Right atrium auricular region (tissue), 2 donors: Measurements from ENCODE around the gene CNPPD1. TPM values are rescaled to one million over a fixed set of nuclear protein-coding genes. Genes with fewer than 3 reads are reported as not detected.

Experiments used
- DNase-seq: peaks from one replicate; pipeline ENCODE4 v3.0.0-alpha.2; 2019; ENCODE audit warnings: low spot score
- H3K27ac ChIP-seq, 2 donors: fragments of 200-600 bp; sonication (generic); 1 replicate in 1 of 2; 2 replicates in 1 of 2; pipeline ENCODE4 v1.5.1; 2016 to 2019
- H3K27me3 ChIP-seq, 2 donors: fragments of 200-600 bp; sonication (generic); one replicate each; pipeline versions ENCODE4 v1.5.1 to v1.6.0; 2017 to 2019
- H3K36me3 ChIP-seq: fragments of 200-600 bp; sonication (generic); one replicate; pipeline ENCODE4 v1.5.1; 2016
- H3K4me1 ChIP-seq, 2 donors: fragments of 200-600 bp; sonication (generic); one replicate each; pipeline versions ENCODE4 v1.5.1 to v1.6.0; 2017 to 2019
- H3K4me3 ChIP-seq, 2 donors: fragments of 200-600 bp; sonication (generic); 1 replicate in 1 of 2; 2 replicates in 1 of 2; pipeline ENCODE4 v1.5.1; 2017 to 2019; ENCODE audit warnings: mild to moderate bottlenecking in 1 of 2, moderate library complexity in 1 of 2
- H3K9me3 ChIP-seq, 2 donors: fragments of 200-600 bp; sonication (generic); one replicate each; pipeline ENCODE4 v1.5.1; 2019
- total RNA-seq, 2 donors: library from RNA; depleted of rRNA; stranded (reverse); fragments of >200 nt; gene quantifications; one replicate each; pipeline ENCODE4 v1.1.0, GENCODE V29; 2016
- TF ChIP-seq, protein P1 (sequence below), 2 donors: fragments of 200-600 bp; sonication (generic); IDR thresholded peaks; one replicate each; pipeline ENCODE4 v1.5.1; 2019; ENCODE audit warnings: antibody characterized with exemption in 2 of 2

CNPPD1 gene
- total RNA-seq, 2 donors from 2014 or later, result 32.4 to 42.3 TPM

DNA sequence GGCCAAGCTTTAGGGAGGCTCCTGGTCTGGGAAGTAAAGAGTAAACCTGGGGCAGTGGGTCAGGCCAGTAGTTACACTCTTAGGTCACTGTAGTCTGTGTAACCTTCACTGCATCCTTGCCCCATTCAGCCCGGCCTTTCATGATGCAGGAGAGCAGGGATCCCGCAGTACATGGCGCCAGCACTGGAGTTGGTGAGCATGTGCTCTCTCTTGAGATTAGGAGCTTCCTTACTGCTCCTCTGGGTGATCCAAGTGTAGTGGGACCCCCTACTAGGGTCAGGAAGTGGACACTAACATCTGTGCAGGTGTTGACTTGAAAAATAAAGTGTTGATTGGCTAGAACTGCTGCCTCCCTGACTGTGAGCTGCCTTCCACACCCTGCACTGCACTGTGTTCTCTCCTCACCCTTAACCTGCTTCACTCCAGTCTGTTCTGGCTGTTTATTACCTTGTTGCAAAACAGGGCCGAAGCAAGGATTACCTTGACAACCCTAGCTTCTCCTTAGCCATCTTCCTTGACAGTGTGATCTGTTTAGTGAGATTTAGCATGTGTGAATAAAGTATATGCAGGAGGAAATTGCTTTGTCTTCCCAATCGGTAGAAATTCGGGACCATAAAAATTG, 6.5 kb upstream of the CNPPD1 start:
- Histone ChIP-seq H3K4me1 (peaks cover 0 to 18% of the 10 kb centered on the region in 2 donors), H3K27ac (no peak overlapping the region), H3K36me3 (peaks cover 46% of the 10 kb centered on the region), H3K27me3 (no peaks in the 10 kb centered on the region), H3K4me3 (no peak overlapping the region), H3K9me3 (no peaks in the 10 kb centered on the region)
- TF ChIP-seq, protein P1, sequence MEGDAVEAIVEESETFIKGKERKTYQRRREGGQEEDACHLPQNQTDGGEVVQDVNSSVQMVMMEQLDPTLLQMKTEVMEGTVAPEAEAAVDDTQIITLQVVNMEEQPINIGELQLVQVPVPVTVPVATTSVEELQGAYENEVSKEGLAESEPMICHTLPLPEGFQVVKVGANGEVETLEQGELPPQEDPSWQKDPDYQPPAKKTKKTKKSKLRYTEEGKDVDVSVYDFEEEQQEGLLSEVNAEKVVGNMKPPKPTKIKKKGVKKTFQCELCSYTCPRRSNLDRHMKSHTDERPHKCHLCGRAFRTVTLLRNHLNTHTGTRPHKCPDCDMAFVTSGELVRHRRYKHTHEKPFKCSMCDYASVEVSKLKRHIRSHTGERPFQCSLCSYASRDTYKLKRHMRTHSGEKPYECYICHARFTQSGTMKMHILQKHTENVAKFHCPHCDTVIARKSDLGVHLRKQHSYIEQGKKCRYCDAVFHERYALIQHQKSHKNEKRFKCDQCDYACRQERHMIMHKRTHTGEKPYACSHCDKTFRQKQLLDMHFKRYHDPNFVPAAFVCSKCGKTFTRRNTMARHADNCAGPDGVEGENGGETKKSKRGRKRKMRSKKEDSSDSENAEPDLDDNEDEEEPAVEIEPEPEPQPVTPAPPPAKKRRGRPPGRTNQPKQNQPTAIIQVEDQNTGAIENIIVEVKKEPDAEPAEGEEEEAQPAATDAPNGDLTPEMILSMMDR (IDR thresholded peaks at IDR 0.05), result no peak
- DNase-seq, result no peak

DNA sequence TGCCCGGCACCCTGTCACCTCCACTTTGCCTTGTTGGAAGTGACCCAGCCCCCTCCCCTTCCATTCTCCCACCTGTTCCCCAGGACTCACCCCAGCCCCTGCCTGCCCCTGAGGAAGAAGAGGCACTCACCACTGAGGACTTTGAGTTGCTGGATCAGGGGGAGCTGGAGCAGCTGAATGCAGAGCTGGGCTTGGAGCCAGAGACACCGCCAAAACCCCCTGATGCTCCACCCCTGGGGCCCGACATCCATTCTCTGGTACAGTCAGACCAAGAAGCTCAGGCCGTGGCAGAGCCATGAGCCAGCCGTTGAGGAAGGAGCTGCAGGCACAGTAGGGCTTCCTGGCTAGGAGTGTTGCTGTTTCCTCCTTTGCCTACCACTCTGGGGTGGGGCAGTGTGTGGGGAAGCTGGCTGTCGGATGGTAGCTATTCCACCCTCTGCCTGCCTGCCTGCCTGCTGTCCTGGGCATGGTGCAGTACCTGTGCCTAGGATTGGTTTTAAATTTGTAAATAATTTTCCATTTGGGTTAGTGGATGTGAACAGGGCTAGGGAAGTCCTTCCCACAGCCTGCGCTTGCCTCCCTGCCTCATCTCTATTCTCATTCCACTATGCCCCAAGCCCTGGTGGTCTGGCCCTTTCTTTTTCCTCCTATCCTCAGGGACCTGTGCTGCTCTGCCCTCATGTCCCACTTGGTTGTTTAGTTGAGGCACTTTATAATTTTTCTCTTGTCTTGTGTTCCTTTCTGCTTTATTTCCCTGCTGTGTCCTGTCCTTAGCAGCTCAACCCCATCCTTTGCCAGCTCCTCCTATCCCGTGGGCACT, 5.8 kb upstream of the CNPPD1 start:
- no peaks in the 10 kb centered on the region for H3K9me3 ChIP-seq
- TF ChIP-seq, protein P1 (IDR thresholded peaks at IDR 0.05), result no peak
- no peak overlapping the region for H3K4me3 ChIP-seq
- H3K27ac ChIP-seq, result no peak overlapping the region
- no peaks in the 10 kb centered on the region for H3K27me3 ChIP-seq
- peaks cover 46% of the 10 kb centered on the region for H3K36me3 ChIP-seq
- DNase-seq, result no peak
- H3K4me1 ChIP-seq, result peaks cover 0 to 18% of the 10 kb centered on the region in 2 donors

DNA sequence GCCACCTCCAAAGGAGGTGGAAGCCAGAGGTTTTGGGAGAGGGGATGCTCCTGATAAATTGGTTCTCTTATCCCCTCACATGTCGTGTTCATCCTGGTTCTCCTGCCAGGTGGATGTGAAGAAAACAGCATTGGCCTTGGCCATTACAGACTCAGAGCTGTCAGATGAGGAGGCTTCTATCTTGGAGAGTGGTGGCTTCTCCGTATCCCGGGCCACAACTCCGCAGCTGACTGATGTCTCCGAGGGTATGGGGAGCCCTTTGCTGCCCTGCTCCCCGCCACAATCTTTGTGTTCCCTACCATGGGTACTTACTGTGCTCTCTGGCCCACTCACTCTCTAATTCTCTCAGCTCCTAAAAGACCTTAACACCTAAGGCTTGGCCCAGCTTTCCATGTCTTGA, 4.8 kb upstream of the CNPPD1 start:
- Histone ChIP-seq H3K36me3 (peaks cover 46% of the 10 kb centered on the region), H3K9me3 (no peaks in the 10 kb centered on the region), H3K27me3 (no peaks in the 10 kb centered on the region), H3K27ac (no peak overlapping the region), H3K4me1 (peaks cover 0 to 18% of the 10 kb centered on the region in 2 donors), H3K4me3 (no peak overlapping the region)
- no peak for DNase-seq
- TF ChIP-seq, protein P1 (IDR thresholded peaks at IDR 0.05), result no peak

DNA sequence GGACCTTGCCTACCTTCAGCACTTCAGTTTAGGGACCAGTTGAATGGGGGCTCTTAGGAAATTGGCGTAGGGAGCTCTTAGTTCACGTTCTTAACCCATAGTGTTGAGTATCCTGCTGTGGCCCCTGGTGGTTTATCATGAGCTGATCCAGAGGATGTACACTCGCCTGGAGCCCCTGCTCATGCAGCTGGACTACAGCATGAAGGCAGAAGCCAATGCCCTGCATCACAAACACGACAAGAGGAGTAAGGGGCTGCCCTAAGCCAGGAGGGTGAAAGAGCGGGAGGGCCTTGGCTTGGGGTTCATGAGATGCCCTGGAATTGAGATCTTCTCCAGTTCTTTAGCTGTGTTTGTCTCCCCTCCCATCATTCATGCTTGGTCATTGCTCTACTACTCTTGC, 4.2 kb upstream of the CNPPD1 start:
- Histone ChIP-seq H3K4me3 (no peak overlapping the region), H3K27ac (no peak overlapping the region), H3K9me3 (no peaks in the 10 kb centered on the region), H3K27me3 (no peaks in the 10 kb centered on the region), H3K4me1 (peaks cover 0 to 21% of the 10 kb centered on the region in 2 donors), H3K36me3 (peaks cover 46% of the 10 kb centered on the region)
- DNase-seq, result peak; percentile 11
- TF ChIP-seq, protein P1 (IDR thresholded peaks at IDR 0.05), result no peak

DNA sequence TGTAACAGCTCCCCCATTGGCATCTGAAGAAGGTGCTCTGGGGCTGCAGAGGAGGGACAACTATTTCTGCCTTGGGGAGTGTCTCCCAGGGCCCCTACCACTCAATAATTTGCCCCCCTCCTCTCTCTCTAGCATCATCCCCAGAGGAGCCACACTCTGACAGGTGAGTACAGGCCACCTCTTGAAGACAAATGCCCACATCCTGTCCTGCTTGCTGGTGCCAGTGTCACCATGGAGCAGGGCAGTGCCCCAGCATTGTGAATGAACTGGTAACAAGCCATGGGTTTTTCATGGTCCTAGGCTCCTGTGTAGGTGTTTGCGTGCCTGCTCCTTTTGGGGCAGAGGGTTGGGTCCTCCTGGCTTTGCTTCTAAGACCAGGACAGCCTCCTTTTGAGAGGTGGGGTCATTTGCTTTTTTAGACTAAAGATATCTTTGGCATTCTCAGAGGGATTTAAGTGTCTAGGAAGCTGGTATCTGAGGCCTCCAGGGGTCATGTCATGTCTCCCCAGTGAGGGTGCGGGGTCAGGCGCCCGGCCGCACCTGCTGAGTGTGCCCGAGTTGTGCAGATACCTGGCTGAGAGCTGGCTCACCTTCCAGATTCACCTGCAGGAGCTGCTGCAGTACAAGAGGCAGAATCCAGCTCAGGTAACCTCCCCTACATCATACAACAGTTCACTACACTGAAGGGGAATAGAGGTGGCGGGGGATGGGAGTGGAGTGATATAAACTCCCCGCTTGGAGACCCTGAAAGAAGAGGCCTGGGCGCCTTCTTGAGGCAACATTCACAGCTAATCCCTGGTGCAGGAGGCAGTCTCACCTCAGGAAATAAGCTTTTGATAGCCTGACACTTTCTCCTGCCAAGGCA, 3.1 kb upstream of the CNPPD1 start:
- Histone ChIP-seq H3K27ac (no peak overlapping the region), H3K27me3 (no peaks in the 10 kb centered on the region), H3K36me3 (peaks cover 49% of the 10 kb centered on the region), H3K9me3 (no peaks in the 10 kb centered on the region), H3K4me1 (peaks cover 0 to 33% of the 10 kb centered on the region in 2 donors), H3K4me3 (no peak overlapping the region)
- TF ChIP-seq, protein P1 (IDR thresholded peaks at IDR 0.05), result no peak
- peak; percentile 55 for DNase-seq
